ENCODE results near the gene CYS1.
"Not testable (repeated sequence)": the region's sequence is repeated elsewhere in the genome, so short reads cannot be mapped to it uniquely, and the experiment has no call there.

CYS1 gene

GRCh38 chr2:10079870-10080535 is at the start of gene CYS1:
Gene CYS1, minus strand, starts transcription at chr2:10080411. Its CDS starts 188 bp downstream, at chr2:10080223.
- DNase-seq = no peak

DNA sequence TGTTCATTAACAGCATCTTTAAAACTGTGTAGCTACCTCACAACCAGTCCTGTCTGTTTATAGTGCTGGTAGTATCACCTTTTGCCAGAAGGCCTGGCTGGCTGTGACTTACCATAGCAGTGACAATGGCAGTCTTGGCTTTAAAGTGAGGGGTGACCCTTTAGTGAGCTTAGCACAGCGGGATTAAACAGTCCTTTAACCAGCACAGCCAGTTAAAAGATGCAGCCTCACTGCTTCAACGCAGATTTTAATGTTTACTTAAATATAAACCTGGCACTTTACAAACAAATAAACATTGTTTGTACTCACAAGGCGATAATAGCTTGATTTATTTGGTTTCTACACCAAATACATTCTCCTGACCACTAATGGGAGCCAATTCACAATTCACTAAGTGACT is 49.3 kb upstream of the CYS1 start:
- DNase-seq = no peak

DNA sequence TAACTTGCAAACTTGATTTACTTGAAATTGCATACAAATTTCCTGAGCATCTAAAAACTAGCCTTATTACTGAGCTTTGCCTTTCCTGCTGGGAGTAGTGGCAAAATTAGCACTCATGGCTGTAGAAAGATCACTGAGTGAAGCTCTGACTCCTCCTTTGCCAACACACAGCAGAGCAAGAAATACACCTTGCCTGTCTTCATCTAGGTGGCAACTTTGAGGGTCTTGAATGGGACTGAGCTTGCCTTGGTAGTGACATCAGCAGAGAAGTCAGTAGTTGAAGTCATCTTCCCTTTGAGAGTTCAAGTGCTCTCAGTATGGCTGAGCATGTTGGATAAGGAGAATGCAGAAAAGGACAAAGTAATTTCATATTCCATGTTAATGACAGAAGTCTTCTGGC is 48.2 kb upstream of the CYS1 start:
- no peak for DNase-seq

DNA sequence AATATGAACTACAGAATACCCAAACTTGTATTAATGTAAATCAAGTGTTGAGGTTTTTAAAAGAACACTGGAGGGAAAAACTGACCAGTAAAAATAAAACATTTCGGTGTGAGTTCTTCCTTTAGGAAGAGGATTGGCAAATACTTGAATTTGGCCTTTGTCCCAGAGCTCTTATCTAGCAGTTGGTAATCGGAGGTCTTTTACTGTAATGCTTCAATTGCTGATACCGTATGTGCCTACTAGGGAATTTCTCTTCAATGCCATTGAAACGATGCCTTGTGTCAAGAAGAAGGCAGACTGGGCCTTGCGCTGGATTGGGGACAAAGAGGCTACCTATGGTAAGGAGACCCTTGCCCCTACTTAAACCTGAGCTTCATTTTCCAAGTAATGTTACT is 46.4 kb upstream of the CYS1 start:
- peak; percentile 81 for DNase-seq

DNA sequence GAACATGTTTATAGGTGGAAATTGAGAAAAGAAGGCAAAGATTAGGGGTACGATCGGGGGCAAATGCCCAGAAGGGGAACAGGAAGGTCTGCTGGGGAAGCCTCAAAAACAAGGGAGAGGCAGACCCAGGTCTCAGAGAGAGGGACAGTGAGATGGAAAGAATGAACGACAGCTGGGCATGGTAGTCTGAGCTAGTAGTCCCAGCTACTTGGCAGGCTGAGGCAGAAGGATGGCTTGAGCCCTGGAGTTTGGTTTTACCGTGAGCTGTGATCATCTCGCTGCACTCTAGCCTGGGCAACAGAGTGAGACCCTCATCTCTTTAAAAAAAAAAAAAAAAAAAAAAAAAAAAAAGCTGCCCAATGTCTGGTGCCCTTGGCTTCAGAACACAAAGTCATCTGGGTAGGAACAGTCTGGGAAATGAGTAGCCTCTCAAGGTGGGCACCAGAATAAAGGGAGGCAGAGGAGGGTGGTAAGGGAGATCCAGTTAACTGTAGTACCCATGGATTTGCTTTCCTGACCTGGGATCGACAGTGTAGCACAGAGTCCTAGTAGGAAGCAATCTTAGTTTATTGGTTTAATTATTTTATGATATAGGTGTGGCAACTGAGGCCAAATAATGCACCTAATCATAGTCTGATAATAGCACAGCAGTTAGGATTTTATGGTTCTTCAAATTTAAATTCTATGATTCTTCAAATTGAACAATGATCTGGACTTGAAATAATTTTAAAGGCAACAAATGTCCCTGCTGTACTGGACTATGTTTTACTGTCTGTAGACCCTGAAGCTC is 45.8 kb upstream of the CYS1 start:
- DNase-seq = no peak

DNA sequence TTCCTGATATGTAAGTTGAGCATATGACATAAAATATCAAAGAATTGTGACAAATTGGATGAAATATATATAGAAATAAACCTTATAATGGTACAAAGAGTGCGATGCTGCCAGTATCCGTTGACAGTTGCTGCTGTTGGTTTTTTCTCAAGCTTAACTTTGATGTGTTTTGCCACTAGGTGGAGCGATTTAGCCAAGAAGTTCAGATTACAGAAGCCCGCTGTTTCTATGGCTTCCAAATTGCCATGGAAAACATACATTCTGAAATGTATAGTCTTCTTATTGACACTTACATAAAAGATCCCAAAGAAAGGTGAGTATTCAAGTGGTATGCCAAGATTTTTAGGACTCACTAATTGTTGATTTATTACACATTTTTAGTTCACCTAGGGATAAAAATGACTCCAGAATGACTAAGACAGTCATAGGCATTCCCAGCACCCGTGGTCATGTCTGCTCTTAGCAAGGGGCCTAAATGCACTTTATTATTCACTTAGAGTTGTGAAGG is 44.4 kb upstream of the CYS1 start:
- DNase-seq = peak; percentile 79

DNA sequence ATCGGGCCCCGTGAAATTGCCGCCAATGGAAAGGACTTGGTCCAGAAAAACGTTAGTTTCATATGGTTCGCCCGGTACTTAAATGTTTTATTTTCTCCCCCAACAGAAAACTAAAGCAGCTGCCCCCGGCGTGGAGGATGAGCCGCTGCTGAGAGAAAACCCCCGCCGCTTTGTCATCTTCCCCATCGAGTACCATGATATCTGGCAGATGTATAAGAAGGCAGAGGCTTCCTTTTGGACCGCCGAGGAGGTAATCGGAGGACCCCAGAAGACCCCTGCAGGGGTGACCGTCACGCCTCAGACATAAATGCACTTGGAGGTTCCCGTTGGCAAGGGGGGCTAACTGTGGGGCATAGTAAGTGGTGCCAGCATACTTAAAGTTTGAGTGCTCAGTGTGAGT is 43.1 kb upstream of the CYS1 start:
- DNase-seq = peak; percentile 49

GRCh38 chr2:10122500-10123280 is 42.5 kb upstream of the CYS1 start, which contains the start of gene RRM2:
Gene RRM2, plus strand, starts transcription at chr2:10122739. Its CDS starts 60 bp downstream, at chr2:10122799.
- peak; percentile 91 for DNase-seq

DNA sequence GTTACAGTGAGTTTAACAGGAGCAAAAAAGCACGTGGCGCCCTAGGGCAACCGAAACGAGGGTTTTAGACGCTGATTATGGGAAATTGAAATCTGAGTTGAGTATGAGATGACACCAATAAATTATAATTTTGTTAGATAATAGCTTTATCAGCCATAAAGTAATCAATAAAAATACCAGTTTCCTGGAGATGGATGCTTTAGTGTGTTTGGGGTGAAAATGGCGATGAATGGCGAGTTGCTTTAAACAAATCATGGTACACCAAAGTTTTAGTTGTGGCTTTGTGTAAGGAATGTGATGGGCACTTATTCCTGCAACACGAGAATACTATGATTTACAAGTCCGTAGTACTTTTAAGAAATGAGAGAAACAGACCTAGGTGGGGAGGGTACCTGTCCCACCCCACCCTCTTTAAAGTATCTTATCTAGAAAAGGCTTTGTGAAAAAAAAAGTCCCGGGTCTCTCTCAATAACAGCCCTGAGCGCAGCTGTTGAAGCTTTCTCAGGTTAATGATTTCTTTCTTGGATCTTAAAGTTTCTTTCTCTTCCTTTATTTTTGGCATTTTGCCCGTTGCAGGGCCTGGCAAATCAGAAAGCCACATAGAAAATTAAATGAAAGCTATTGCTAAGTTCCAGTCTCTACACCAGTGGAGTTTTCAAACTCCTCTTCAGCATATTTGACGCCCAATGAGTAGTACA is 40.8 kb upstream of the CYS1 start:
- DNase-seq = peak; percentile 34

DNA sequence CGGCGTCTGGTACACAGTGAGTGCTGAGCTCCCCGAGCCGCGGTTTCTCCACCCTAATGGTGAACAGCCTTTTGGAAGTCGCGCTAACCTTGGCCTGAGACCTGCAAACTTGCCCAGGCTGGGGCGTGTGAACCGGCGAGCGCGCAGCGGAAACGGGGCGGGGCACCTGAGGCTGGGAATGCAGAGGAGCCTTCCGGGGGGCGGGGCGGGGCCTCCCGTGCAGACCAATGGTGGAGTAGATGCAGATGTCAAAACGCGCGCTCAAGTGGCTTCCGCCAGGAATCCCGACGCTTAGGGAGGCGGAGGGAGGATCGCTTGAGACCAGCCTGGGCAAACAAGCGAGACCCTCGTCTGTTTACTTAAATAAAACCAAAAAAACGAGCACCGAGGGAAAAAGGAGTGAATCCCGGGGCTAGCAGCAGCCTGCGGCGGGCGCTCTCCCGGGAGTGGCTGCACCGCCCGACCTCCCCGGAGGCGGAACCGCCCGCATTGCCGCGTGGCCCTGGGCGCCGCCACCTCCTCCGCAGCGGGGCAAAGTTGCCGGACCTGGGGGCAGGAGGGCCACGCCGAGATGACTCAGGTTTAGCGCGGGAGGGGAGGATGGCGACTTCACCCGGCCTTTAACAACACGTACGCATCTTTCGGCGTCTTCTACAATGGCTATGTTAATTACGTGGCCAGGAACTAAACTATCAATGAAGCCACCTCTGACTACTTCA is 40.1 kb upstream of the CYS1 start:
- DNase-seq = peak; percentile 77

DNA sequence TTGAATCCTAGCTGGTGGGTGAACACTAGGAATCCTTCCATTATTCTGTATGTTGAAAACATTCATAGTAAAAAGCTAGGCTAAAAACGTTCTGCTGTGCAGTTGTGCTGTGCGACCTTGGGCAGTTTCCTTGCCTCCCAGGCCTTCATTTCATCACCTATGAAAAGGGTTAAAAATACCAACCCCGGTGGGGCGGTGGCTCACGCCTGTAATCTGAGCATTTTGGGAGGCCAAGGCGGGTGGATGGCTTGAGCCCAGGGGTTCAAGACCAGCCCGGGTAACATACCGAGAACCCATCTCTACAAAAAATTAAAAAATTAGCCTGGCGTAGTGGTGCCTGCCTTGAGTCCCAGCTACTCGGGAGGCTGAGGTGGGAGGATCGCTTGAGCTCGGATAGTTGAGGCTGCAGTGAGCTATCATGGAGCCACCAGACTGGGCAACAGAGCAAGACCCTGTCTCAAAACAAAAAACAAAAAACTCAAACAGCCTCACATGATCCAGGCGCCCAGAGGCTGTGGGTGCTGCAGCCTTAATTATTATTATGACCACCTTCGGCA is 39.5 kb upstream of the CYS1 start:
- no peak for DNase-seq

- DNase-seq = no peak
Observed at GRCh38 chr2:10119027-10119325, 38.8 kb upstream of the CYS1 start.

GRCh38 chr2:10109311-10109710 is 29.1 kb upstream of the CYS1 start:
- no peak for DNase-seq

DNA sequence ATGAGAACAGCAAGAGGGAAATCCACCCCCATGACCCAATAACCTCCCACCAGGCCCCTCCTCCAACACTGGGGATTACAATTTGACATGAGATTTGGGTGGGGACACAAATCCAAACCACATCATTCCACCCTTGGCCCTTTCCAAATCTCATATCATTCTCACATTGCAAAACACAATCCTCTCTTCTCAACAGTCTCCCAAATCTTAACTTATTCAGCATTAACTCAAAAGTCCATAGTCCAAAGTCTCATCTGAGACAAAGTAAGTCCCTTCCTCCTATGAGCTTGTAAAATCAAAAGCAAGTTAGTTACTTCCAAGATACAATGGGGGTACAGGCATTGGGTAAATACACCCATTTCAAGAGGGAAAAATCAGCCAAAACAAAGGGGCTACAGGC is 24.7 kb upstream of the CYS1 start:
- DNase-seq = not testable (repeated sequence)

- peak; percentile 7 for DNase-seq
Observed at GRCh38 chr2:10103179-10103578, 23.0 kb upstream of the CYS1 start.

GRCh38 chr2:10101491-10101890 is 21.3 kb upstream of the CYS1 start:
- DNase-seq = no peak

GRCh38 chr2:10097352-10098148 is 17.3 kb upstream of the CYS1 start:
- peak; percentile 58 for DNase-seq

DNA sequence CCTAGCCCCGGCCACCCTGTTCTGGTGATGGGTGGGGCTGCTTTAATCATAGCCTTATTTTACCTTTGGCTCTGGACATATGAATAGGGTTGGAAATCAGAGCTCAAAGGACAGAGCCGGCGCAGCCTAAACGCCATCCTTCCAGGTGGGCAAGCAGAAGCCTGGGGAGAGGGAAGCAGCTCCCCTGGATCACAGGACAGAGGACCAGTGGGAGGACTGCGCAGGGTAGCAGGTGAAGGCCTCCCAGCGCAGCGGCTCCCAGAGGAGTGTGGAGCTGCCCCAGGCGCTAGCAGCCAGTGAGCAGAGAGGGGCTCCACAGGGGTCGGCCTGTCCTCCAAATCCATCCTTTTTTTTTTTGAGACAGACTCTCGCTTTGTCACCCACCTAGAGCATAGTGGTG is 16.4 kb upstream of the CYS1 start:
- no peak for DNase-seq

- no peak for DNase-seq
Observed at GRCh38 chr2:10095175-10095574, 15.0 kb upstream of the CYS1 start.

DNA sequence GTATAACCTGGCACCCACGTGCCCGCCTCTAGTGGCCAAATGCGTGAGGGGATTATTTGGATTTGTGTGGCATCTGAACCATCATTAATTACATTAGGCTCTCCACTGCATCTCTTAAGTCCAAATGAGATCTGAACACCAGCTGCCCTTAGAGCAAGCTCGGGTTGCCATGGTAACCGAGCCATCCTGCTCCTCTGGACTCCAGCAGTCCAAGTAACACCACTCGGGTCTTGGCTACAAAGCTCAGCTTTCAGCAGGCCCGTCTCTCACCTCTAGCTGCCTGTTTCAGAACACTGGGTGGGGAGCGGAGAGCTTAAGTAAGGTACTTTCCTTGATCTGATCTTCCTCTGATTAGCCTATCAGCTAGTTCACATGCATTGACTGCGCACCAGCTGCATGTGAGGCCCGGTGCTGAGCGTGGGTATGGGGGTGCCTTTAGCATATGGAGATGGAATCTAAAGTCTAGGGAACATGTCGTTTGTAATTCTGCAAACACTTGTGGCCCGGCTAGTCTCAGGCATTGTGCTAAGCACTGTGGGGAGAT is 14.1 kb upstream of the CYS1 start:
- DNase-seq = no peak

DNA sequence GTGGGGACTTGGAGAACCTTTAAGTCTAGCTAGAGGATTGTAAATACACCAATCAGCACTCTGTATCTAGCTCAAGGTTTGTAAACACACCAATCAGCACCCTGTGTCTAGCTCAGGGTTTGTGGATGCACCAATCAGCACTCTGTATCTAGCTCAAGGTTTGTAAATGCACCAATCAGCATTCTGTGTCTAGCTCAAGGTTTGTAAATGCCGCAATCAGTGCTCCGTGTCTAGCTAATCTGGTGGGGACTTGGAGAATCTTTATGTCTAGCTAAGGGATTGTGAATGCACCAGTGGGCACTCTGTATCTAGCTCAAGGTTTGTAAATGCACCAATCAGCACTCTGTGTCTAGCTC is 11.7 kb upstream of the CYS1 start:
- not testable (repeated sequence) for DNase-seq

All from DMS79 treated with DMSO at 0.1 percent for 48 hours (cell line).